ENCODE data around the gene PTPRD. TPM values are rescaled to one million over a fixed set of nuclear protein-coding genes. Genes with fewer than 3 reads are reported as not detected.

Gene PTPRD
- total and polyA plus RNA-seq, 9 of the 15 experiments (the other 6 are each of a cell fraction or from before 2014, with no cell fraction given): 0.11 TPM; not detected in 8

DNA sequence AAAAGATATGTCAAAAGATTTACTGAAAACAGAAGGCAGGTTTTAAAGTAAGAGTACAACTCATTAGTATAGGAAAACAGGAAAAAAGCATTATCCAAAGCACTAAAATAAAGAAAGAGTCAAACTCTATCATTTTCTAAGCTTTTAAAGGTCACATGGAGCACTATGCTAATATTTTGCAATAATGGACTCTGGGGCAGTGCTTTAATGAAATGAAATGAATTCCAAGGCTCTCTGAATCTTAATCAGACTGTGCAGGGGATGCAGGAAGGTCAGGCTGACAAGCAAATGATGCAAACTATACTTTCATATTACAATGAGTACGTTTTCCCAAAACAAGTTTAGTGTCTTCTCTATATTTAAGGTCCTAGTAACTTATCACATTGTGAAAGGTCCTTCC, 1831.3 kb downstream of the PTPRD start:
- FAIRE-seq (no peak), DNase-seq (ENCODE audit: extremely low read depth in 1 of 4, low spot score in 3 of 4) (no peak), ATAC-seq (no peak)
- H3K36me3 ChIP-seq (ENCODE audit: control insufficient read depth, insufficient read depth, low read length): no peaks in the 10 kb centered on the region
- BruUV-seq (replicated peaks): no TSS peak
- no peaks in the 10 kb centered on the region for H3K27me3 ChIP-seq (ENCODE audit: control insufficient read depth in 2 of 2, insufficient read depth in 2 of 2, low read length in 2 of 2)
- H3K27ac ChIP-seq (ENCODE audit: extremely low read depth, low read depth, low read length): no peak overlapping the region
- intact Hi-C loops (cut with micrococcal nuclease): no loop called here
- ChIA-PET CTCF (ENCODE audit: low intra/inter-chr PET ratio) (no interaction called here), POLR2A (no interaction called here)
- H3K9me3 ChIP-seq (replicated peaks; ENCODE audit: control insufficient read depth, insufficient read depth, low read depth, low read length): no peaks in the 10 kb centered on the region
- no peaks in the 10 kb centered on the region for H3K4me1 ChIP-seq (replicated peaks in 1 of 2; ENCODE audit: control insufficient read depth in 2 of 2, insufficient read depth in 2 of 2, low read length in 2 of 2)
- H2AFZ ChIP-seq (ENCODE audit: low read depth, low read length): no peak overlapping the region
- WGBS (ENCODE audit: insufficient coverage, low coverage, missing lambda C conversion rate): 0% methylated on average over 1 of the region's 1 CpG
- no peaks in the 10 kb centered on the region for H4K20me1 ChIP-seq (replicated peaks; ENCODE audit: control insufficient read depth, insufficient read depth, low read length)
- H3K9ac ChIP-seq (ENCODE audit: insufficient read depth in 1 of 2, low read depth in 2 of 2, low read length in 2 of 2): no peak overlapping the region
- H3K4me2 ChIP-seq (ENCODE audit: insufficient read depth, low read length): no peak overlapping the region
- H3K4me3 ChIP-seq: no peak overlapping the region
- in situ Hi-C loops (cut with MboI): no loop called here
- TF ChIP-seq IFI16 (CRISPR knock-in tag; IDR thresholded peaks at IDR 0.05) (no peak), XRCC4 (IDR thresholded peaks at IDR 0.05; ENCODE audit: extremely low read depth, insufficient read depth, insufficient read length) (no peak), PHF21A (IDR thresholded peaks at IDR 0.05; ENCODE audit: borderline replicate concordance, low read depth) (no peak), SMARCA5 (IDR thresholded peaks at IDR 0.05) (no peak), PTTG1 (tag; IDR thresholded peaks at IDR 0.05; ENCODE audit: low read depth) (no peak), PCBP1 (IDR thresholded peaks at IDR 0.05; ENCODE audit: low read depth, low read length, poor library complexity, severe bottlenecking) (no peak), ZZZ3 (IDR thresholded peaks at IDR 0.05) (no peak), GABPB2 (CRISPR knock-in tag; conservative IDR thresholded peaks at IDR 0.05) (no peak), ETV5 (CRISPR knock-in tag; IDR thresholded peaks at IDR 0.05; ENCODE audit: low read depth) (no peak), ZNF445 (CRISPR knock-in tag; IDR thresholded peaks at IDR 0.05; ENCODE audit: low read depth) (no peak), FOS (IDR thresholded peaks at IDR 0.05; ENCODE audit: extremely low read depth, insufficient read length) (no peak), CAMTA2 (CRISPR knock-in tag; conservative IDR thresholded peaks at IDR 0.05) (no peak)
- TF ChIP-seq, protein P1, sequence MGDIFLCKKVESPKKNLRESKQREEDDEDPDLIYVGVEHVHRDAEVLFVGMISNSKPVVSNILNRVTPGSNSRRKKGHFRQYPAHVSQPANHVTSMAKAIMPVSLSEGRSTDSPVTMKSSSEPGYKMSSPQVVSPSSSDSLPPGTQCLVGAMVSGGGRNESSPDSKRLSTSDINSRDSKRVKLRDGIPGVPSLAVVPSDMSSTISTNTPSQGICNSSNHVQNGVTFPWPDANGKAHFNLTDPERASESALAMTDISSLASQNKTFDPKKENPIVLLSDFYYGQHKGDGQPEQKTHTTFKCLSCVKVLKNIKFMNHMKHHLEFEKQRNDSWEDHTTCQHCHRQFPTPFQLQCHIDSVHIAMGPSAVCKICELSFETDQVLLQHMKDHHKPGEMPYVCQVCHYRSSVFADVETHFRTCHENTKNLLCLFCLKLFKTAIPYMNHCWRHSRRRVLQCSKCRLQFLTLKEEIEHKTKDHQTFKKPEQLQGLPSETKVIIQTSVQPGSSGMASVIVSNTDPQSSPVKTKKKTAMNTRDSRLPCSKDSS (IDR thresholded peaks at IDR 0.05; ENCODE audit: low read depth, partially characterized antibody): no peak
- no peaks in the 10 kb centered on the region for H3K9me1 ChIP-seq (ENCODE audit: control insufficient read depth, insufficient read depth, low read length)
- no peaks in the 10 kb centered on the region for H3K79me2 ChIP-seq (ENCODE audit: control insufficient read depth, insufficient read depth, low read length)
